Psoas muscle (tissue), 8 donors: ENCODE measurements around the gene CCDC124. TPM values are rescaled to one million over a fixed set of nuclear protein-coding genes. Genes with fewer than 3 reads are reported as not detected.
A peak's percentile ranks its signal among the peaks of the same experiment; 100 is the strongest.

Experiments used
- ATAC-seq, 4 donors: fragments of 200-7000 bp; cut with Tn5 transposase; one replicate each; pipeline ENCODE4 v1.9.1; 2020; ENCODE audit warnings: moderate library complexity in 3 of 4, mild to moderate bottlenecking in 2 of 4
- DNase-seq, 2 donors: peaks; one replicate each; pipeline ENCODE4 v3.0.0-alpha.2; 2020
- H3K27ac ChIP-seq: fragments of 200-600 bp; one replicate; pipeline ENCODE4 v1.8.0; 2022
- H3K27me3 ChIP-seq, 3 donors: fragments of 200-600 bp in 1 of 3; one replicate each; pipeline versions ENCODE4 v1.6.1 to v1.8.0; 2013 to 2022; ENCODE audit warnings: low read length in 2 of 3, mild to moderate bottlenecking in 2 of 3, moderate library complexity in 1 of 3; ENCODE audit not compliant: insufficient read depth in 3 of 3
- H3K36me3 ChIP-seq, 2 donors: fragments of 200-600 bp in 1 of 2; one replicate each; pipeline versions ENCODE4 v1.6.1 to v1.8.0; 2013 to 2022; ENCODE audit warnings: low read depth in 1 of 2, mild to moderate bottlenecking in 1 of 2, moderate library complexity in 1 of 2; ENCODE audit not compliant: insufficient read depth in 1 of 2
- H3K4me1 ChIP-seq: fragments of 200-600 bp; one replicate; pipeline ENCODE4 v1.8.0; 2022
- H3K4me3 ChIP-seq: fragments of 200-600 bp; one replicate; pipeline ENCODE4 v1.8.0; 2022; ENCODE audit warnings: mild to moderate bottlenecking
- H3K9me3 ChIP-seq: fragments of 200-600 bp; one replicate; pipeline ENCODE4 v1.8.0; 2022
- CTCF ChIP-seq: fragments of 200-600 bp; IDR thresholded peaks from one replicate; pipeline ENCODE4 v1.8.0; 2022; ENCODE audit warnings: antibody characterized with exemption
- WGBS, 3 donors: extraction: QIAGEN DNeasy Blood & Tissue Kit; methylation state at CpG; one replicate each; pipeline versions ENCODE4 v1.1.6 to v1.1.7; 2013; 5-methylcytosine and 5-hydroxymethylcytosine counted together
- intact Hi-C, 2 donors: fragments of 100-400 bp; cut with DNase I; formaldehyde crosslinking; loops; one replicate each; pipeline versions ENCODE4 v1.11.0 to v1.14.2; 2022
- polyA plus RNA-seq, 3 donors: library from polyadenylated mRNA; stranded (reverse); fragments of 200-250 nt; gene quantifications; one replicate each; pipeline ENCODE4 v1.2.3, GENCODE V29; 2013
- total RNA-seq, 4 donors: library from RNA; stranded (reverse); fragmentation: NEBNext Ultra II Directional in 2 of 4; extraction: Animal tissue kit (Norgen Biotek cat#: 25700) in 2 of 4; gene quantifications; one replicate each; pipeline versions ENCODE4 v1.2.1 to v1.2.4, GENCODE V29; 2021 to 2023
- donor health status: healthy with polysubstance abuse.
- donor health status: DM: no; HTN: no; CAD: no; lungs with moderate emphysema.
- donor health status: Bipolar disorder and iron deficiency.
- donor health status: healthy.
- donor health status: DM: yes; HTN: yes; CAD: no.
- donor health status: DM: no; HTN: no; CAD: no.
- donor health status: DM: no; HTN: no; CAD: no.
- donor health status: DM: yes; HTN: yes; CAD: no.

CCDC124 gene
- total and polyA plus RNA-seq, 7 donors: 92.1 to 266 (median 122) TPM

- intact Hi-C loops: loop anchor here (2.0 to 5.0 kb wide), 2 partner anchors 50 to 105 kb away; no protein-coding TSS in a partner anchor
- H3K36me3 ChIP-seq: peaks cover 0 to 13% of the 10 kb centered on the region in 2 donors
- H3K4me1 ChIP-seq: peaks cover 15% of the 10 kb centered on the region
- H3K4me3 ChIP-seq: peak overlapping the region; percentile 82
- no peaks in the 10 kb centered on the region for H3K9me3 ChIP-seq
- peak overlapping the region; percentile 63 for H3K27ac ChIP-seq
- DNase-seq (peak in 1 of 2 donors; percentile 27), ATAC-seq (peak; percentile 21 to 66 (median 50))
- WGBS, 3 donors: 17 to 22% (median 18%) methylated on average over 28 to 29 of the region's 29 CpGs
- TF ChIP-seq CTCF: no peak
- peaks cover 0 to 34% (median 28%) of the 10 kb centered on the region in 3 donors for H3K27me3 ChIP-seq
Observed at GRCh38 chr19:17946965-17947784, 14.4 kb downstream of the CCDC124 start.

GRCh38 chr19:17947815-17948513, 15.1 kb downstream of the CCDC124 start:
- Histone ChIP-seq H3K27me3 (peaks cover 0 to 42% (median 36%) of the 10 kb centered on the region in 3 donors), H3K36me3 (peaks cover 0 to 5% of the 10 kb centered on the region in 2 donors), H3K9me3 (no peaks in the 10 kb centered on the region), H3K27ac (no peak overlapping the region), H3K4me3 (peak overlapping the region; percentile 82), H3K4me1 (peaks cover 15% of the 10 kb centered on the region)
- intact Hi-C loops: loop anchor here (2.0 to 5.0 kb wide), 2 partner anchors 49 to 104 kb away; no protein-coding TSS in a partner anchor
- TF ChIP-seq CTCF: no peak
- peak; percentile 85 to 90 (median 89) for ATAC-seq
- DNase-seq: peak; percentile 90 to 95
- WGBS, 3 donors: 1% methylated on average over 47 to 92 of the region's 92 CpGs

- H3K4me1 ChIP-seq: peaks cover 15% of the 10 kb centered on the region
- TF ChIP-seq CTCF: no peak
- WGBS, 3 donors: 2 to 3% (median 2%) methylated on average over 15 to 16 of the region's 16 CpGs
- DNase-seq (no peak), ATAC-seq (no peak)
- H3K4me3 ChIP-seq: peak overlapping the region; percentile 82
- H3K27me3 ChIP-seq: peaks cover 0 to 47% (median 41%) of the 10 kb centered on the region in 3 donors
- intact Hi-C loops: loop anchor here in 1 of 2 donors (5.0 kb wide), 1 partner anchor 104 kb away; no protein-coding TSS in a partner anchor
- H3K27ac ChIP-seq: no peak overlapping the region
- no peaks in the 10 kb centered on the region for H3K9me3 ChIP-seq
- peaks cover 0 to 1% of the 10 kb centered on the region in 2 donors for H3K36me3 ChIP-seq
Observed at GRCh38 chr19:17948514-17948900, 15.7 kb downstream of the CCDC124 start.

- no peaks in the 10 kb centered on the region for H3K9me3 ChIP-seq
- peaks cover 15% of the 10 kb centered on the region for H3K4me1 ChIP-seq
- no peak for TF ChIP-seq CTCF
- no peak overlapping the region for H3K27ac ChIP-seq
- WGBS, 3 donors: 17 to 19% (median 19%) methylated on average over 48 to 49 of the region's 49 CpGs
- DNase-seq (no peak), ATAC-seq (no peak)
- H3K36me3 ChIP-seq: no peaks in the 10 kb centered on the region
- intact Hi-C loops: loop anchor here in 1 of 2 donors (5.0 kb wide), 1 partner anchor 103 kb away; no protein-coding TSS in a partner anchor
- H3K27me3 ChIP-seq: peaks cover 0 to 54% (median 47%) of the 10 kb centered on the region in 3 donors
- peak overlapping the region; percentile 82 for H3K4me3 ChIP-seq
Observed at GRCh38 chr19:17948931-17949930, 16.4 kb downstream of the CCDC124 start.
